GM21367 (cell line): Measurements from ENCODE around the gene MAP1B.
A peak's percentile ranks its signal among the peaks of the same experiment; 100 is the strongest.

Source experiments
- ATAC-seq: cut with Tn5 transposase; IDR thresholded peaks from one replicate; pipeline ENCODE4 v1.9.1; 2021; ENCODE audit not compliant: unreplicated experiment

Gene MAP1B

GRCh38 chr5:72129725-72130124 lies 22.4 kb downstream of the MAP1B start:
- ATAC-seq: no peak

- no peak for ATAC-seq
Measured at GRCh38 chr5:72130351-72130761, 23.1 kb downstream of the MAP1B start.

- no peak for ATAC-seq
Measured at GRCh38 chr5:72133212-72133990, 26.1 kb downstream of the MAP1B start.

- ATAC-seq: no peak
Measured at GRCh38 chr5:72134226-72134899, 27.1 kb downstream of the MAP1B start.

GRCh38 chr5:72137826-72138409 lies 30.6 kb downstream of the MAP1B start:
- ATAC-seq: no peak

- ATAC-seq: peak; percentile 40
Measured at GRCh38 chr5:72138943-72139521, 31.8 kb downstream of the MAP1B start.

GRCh38 chr5:72140711-72141110 lies 33.4 kb downstream of the MAP1B start:
- ATAC-seq: no peak

GRCh38 chr5:72141440-72142355 lies 34.4 kb downstream of the MAP1B start:
- no peak for ATAC-seq

GRCh38 chr5:72144762-72145161 lies 37.5 kb downstream of the MAP1B start:
- no peak for ATAC-seq

GRCh38 chr5:72145348-72145747 lies 38.1 kb downstream of the MAP1B start:
- no peak for ATAC-seq

- ATAC-seq: no peak
Measured at GRCh38 chr5:72146056-72146455, 38.8 kb downstream of the MAP1B start.

GRCh38 chr5:72147569-72147968 lies 40.3 kb downstream of the MAP1B start:
- no peak for ATAC-seq

- no peak for ATAC-seq
Measured at GRCh38 chr5:72149742-72150141, 42.5 kb downstream of the MAP1B start.

GRCh38 chr5:72151169-72151568 lies 43.9 kb downstream of the MAP1B start:
- no peak for ATAC-seq

GRCh38 chr5:72151646-72152045 lies 44.4 kb downstream of the MAP1B start:
- no peak for ATAC-seq

- no peak for ATAC-seq
Measured at GRCh38 chr5:72152545-72152944, 45.3 kb downstream of the MAP1B start.

- ATAC-seq: no peak
Measured at GRCh38 chr5:72153551-72153950, 46.3 kb downstream of the MAP1B start.

GRCh38 chr5:72154076-72154756 lies 46.9 kb downstream of the MAP1B start:
- no peak for ATAC-seq

GRCh38 chr5:72156946-72157624 lies 49.8 kb downstream of the MAP1B start:
- ATAC-seq: no peak

GRCh38 chr5:72157625-72157962 lies 50.3 kb downstream of the MAP1B start:
- no peak for ATAC-seq
